ENCODE measurements around the gene SYNGAP1. TPM values are rescaled to one million over a fixed set of nuclear protein-coding genes. Genes with fewer than 3 reads are reported as not detected.

The SYNGAP1 gene
- total RNA-seq, 1 donor from 2014 or later, result 48.6 TPM

GRCh38 chr6:33488339-33488738, 68.5 kb downstream of the SYNGAP1 start:
- peaks cover 4% of the 10 kb centered on the region for H3K36me3 Mint-ChIP-seq (ENCODE audit: low read depth, unreplicated experiment)
- H3K9me3 Mint-ChIP-seq (ENCODE audit: unreplicated experiment), result no peaks in the 10 kb centered on the region
- peaks cover 3% of the 10 kb centered on the region for H3K27me3 Mint-ChIP-seq (ENCODE audit: unreplicated experiment)
- no peak for TF ChIP-seq CTCF (IDR thresholded peaks at IDR 0.05; ENCODE audit: unreplicated experiment)
- H3K27ac Mint-ChIP-seq (ENCODE audit: unreplicated experiment), result no peak overlapping the region
- no peak overlapping the region for H3K4me3 Mint-ChIP-seq (ENCODE audit: unreplicated experiment)
- H3K4me1 Mint-ChIP-seq (ENCODE audit: unreplicated experiment), result no peaks in the 10 kb centered on the region
- no peak for DNase-seq (ENCODE audit: low spot score)

- no peak for DNase-seq (ENCODE audit: low spot score)
- Mint-ChIP-seq H3K36me3 (ENCODE audit: low read depth, unreplicated experiment) (peaks cover 4% of the 10 kb centered on the region), H3K9me3 (ENCODE audit: unreplicated experiment) (no peaks in the 10 kb centered on the region), H3K27me3 (ENCODE audit: unreplicated experiment) (peaks cover 3% of the 10 kb centered on the region), H3K4me3 (ENCODE audit: unreplicated experiment) (no peak overlapping the region), H3K4me1 (ENCODE audit: unreplicated experiment) (no peaks in the 10 kb centered on the region), H3K27ac (ENCODE audit: unreplicated experiment) (no peak overlapping the region)
- no peak for TF ChIP-seq CTCF (IDR thresholded peaks at IDR 0.05; ENCODE audit: unreplicated experiment)
These were observed 70.3 kb downstream of the SYNGAP1 start for GRCh38 chr6:33490198-33490597.

GRCh38 chr6:33490621-33491020, 70.8 kb downstream of the SYNGAP1 start:
- TF ChIP-seq CTCF (IDR thresholded peaks at IDR 0.05; ENCODE audit: unreplicated experiment), result no peak
- no peak for DNase-seq (ENCODE audit: low spot score)
- Mint-ChIP-seq H3K36me3 (ENCODE audit: low read depth, unreplicated experiment) (peaks cover 4% of the 10 kb centered on the region), H3K9me3 (ENCODE audit: unreplicated experiment) (no peaks in the 10 kb centered on the region), H3K4me1 (ENCODE audit: unreplicated experiment) (no peaks in the 10 kb centered on the region), H3K27me3 (ENCODE audit: unreplicated experiment) (peaks cover 3% of the 10 kb centered on the region), H3K27ac (ENCODE audit: unreplicated experiment) (no peak overlapping the region), H3K4me3 (ENCODE audit: unreplicated experiment) (no peak overlapping the region)

GRCh38 chr6:33492093-33492492, 72.2 kb downstream of the SYNGAP1 start:
- no peak for TF ChIP-seq CTCF (IDR thresholded peaks at IDR 0.05; ENCODE audit: unreplicated experiment)
- H3K27ac Mint-ChIP-seq (ENCODE audit: unreplicated experiment), result no peak overlapping the region
- no peak overlapping the region for H3K4me3 Mint-ChIP-seq (ENCODE audit: unreplicated experiment)
- no peaks in the 10 kb centered on the region for H3K9me3 Mint-ChIP-seq (ENCODE audit: unreplicated experiment)
- DNase-seq (ENCODE audit: low spot score), result no peak
- no peaks in the 10 kb centered on the region for H3K4me1 Mint-ChIP-seq (ENCODE audit: unreplicated experiment)
- H3K36me3 Mint-ChIP-seq (ENCODE audit: low read depth, unreplicated experiment), result no peaks in the 10 kb centered on the region
- peaks cover under 1% of the 10 kb centered on the region for H3K27me3 Mint-ChIP-seq (ENCODE audit: unreplicated experiment)

GRCh38 chr6:33497157-33497556, 77.3 kb downstream of the SYNGAP1 start:
- Mint-ChIP-seq H3K4me1 (ENCODE audit: unreplicated experiment) (no peaks in the 10 kb centered on the region), H3K27me3 (ENCODE audit: unreplicated experiment) (peaks cover 2% of the 10 kb centered on the region)

More at GRCh38 chr6:33497157-33497556, 77.3 kb downstream of the SYNGAP1 start:
- no peak for TF ChIP-seq CTCF (IDR thresholded peaks at IDR 0.05; ENCODE audit: unreplicated experiment)
- Mint-ChIP-seq H3K36me3 (ENCODE audit: low read depth, unreplicated experiment) (no peaks in the 10 kb centered on the region), H3K4me3 (ENCODE audit: unreplicated experiment) (no peak overlapping the region), H3K9me3 (ENCODE audit: unreplicated experiment) (no peaks in the 10 kb centered on the region), H3K27ac (ENCODE audit: unreplicated experiment) (no peak overlapping the region)
- no peak for DNase-seq (ENCODE audit: low spot score)
